HepG2 (cell line): Measurements from ENCODE around the gene SPDYE4.

ENCODE experiments used
- CTCF ChIP-seq: sonication (generic); formaldehyde crosslinking; IDR thresholded peaks from 2 replicates; pipeline ENCODE4 v1.5.0; 2020; ENCODE audit warnings: mild to moderate bottlenecking, missing genetic modification reagents, moderate library complexity
- GABPA ChIP-seq, 2 experiments: IDR thresholded peaks; 2 replicates each; pipeline ENCODE4 v1.6.1; 2011 to 2016; ENCODE audit warnings: low read depth in 2 of 2, low read length in 1 of 2, missing biosample characterization in 1 of 2, missing genetic modification characterization in 1 of 2
- ZNF670 ChIP-seq: sonication (generic); formaldehyde crosslinking; IDR thresholded peaks from 2 replicates; pipeline ENCODE4 v1.8.0; 2022; ENCODE audit warnings: mild to moderate bottlenecking, missing genetic modification reagents, borderline replicate concordance

GRCh38 chr17:8798176-8798845, 40.0 kb upstream of the SPDYE4 start:
- no peak for TF ChIP-seq GABPA (IDR thresholded peaks at IDR 0.05; ENCODE audit: low read depth, low read length)
- no peak for TF ChIP-seq GABPA (CRISPR knock-in tag; IDR thresholded peaks at IDR 0.05; ENCODE audit: low read depth)
- TF ChIP-seq CTCF (CRISPR knock-in tag) = no peak
- TF ChIP-seq ZNF670 (CRISPR knock-in tag) = no peak
